ENCODE data around the gene ZFAND3. TPM values are rescaled to one million over a fixed set of nuclear protein-coding genes. Genes with fewer than 3 reads are reported as not detected.
"Not testable (repeated sequence)": the region's sequence is repeated elsewhere in the genome, so short reads cannot be mapped to it uniquely, and the experiment has no call there.

Gene ZFAND3
- total and polyA plus RNA-seq, 2 donors: 25.4 to 68.9 TPM

DNA sequence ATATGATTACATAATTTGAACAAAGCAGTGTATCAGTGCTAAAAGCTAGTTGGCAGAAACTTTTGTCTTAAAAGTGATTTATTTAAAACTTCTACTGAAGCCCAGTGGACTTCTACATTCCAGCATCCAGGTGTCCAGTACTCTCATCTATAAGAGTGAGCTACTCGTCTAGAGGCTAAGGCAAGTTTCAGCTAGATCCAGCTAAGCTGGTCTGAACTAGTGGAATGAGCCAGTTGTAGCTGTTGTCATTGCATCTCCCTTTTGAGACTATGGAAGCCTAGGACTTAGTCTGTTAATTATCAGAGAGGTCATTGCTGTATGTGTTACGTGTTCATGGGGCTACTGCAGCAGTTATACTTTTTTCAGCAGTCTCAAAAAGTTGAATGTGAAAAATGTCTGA lies 165.1 kb downstream of the ZFAND3 start:
- Histone ChIP-seq H3K36me3 (ENCODE audit: insufficient read depth) (no peaks in the 10 kb centered on the region), H3K27ac (ENCODE audit: low read depth) (no peak overlapping the region), H3K4me1 (ENCODE audit: insufficient read depth) (peaks cover 1% of the 10 kb centered on the region), H3K4me3 (ENCODE audit: low read depth, low read length) (no peak overlapping the region)
- WGBS: 97% methylated on average over 2 of the region's 2 CpGs
- no peak for DNase-seq (ENCODE audit: extremely low spot score)

DNA sequence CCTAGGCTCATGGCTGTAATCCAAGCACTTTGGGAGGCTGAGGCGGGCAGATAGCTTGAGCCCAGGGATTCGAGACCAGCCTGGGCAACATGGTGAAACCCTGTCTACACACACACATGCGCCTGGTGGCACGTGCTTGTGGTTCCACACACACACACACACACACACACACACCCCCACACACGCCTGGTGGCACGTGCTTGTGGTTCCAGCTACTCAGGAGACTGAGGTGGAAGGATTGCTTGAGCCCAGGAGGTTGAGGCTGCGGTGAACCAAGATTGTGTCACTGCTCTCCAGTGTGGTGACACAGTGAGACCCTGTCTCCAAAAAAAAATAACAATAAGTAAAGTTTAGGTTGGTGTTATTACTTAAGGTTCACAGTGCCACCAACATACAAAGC lies 165.8 kb downstream of the ZFAND3 start:
- no peak overlapping the region for H3K27ac ChIP-seq (ENCODE audit: low read depth)
- no peak overlapping the region for H3K4me3 ChIP-seq (ENCODE audit: low read depth, low read length)
- no peaks in the 10 kb centered on the region for H3K36me3 ChIP-seq (ENCODE audit: insufficient read depth)
- no peaks in the 10 kb centered on the region for H3K4me1 ChIP-seq (ENCODE audit: insufficient read depth)
- DNase-seq (ENCODE audit: extremely low spot score): no peak
- WGBS: 91% methylated on average over 7 of the region's 7 CpGs

- DNase-seq (ENCODE audit: extremely low spot score): no peak
- H3K4me1 ChIP-seq (ENCODE audit: insufficient read depth): no peaks in the 10 kb centered on the region
- H3K27ac ChIP-seq (ENCODE audit: low read depth): no peak overlapping the region
- H3K36me3 ChIP-seq (ENCODE audit: insufficient read depth): no peaks in the 10 kb centered on the region
- no peak overlapping the region for H3K4me3 ChIP-seq (ENCODE audit: low read depth, low read length)
- WGBS: 79% methylated on average over 1 of the region's 1 CpG
Measured at GRCh38 chr6:37987018-37987417, 167.5 kb downstream of the ZFAND3 start.

- H3K27ac ChIP-seq (ENCODE audit: low read depth): no peak overlapping the region
- H3K4me3 ChIP-seq (ENCODE audit: low read depth, low read length): no peak overlapping the region
- DNase-seq (ENCODE audit: extremely low spot score): no peak
- H3K36me3 ChIP-seq (ENCODE audit: insufficient read depth): no peaks in the 10 kb centered on the region
- H3K4me1 ChIP-seq (ENCODE audit: insufficient read depth): no peaks in the 10 kb centered on the region
- 89% methylated on average over 2 of the region's 2 CpGs for WGBS
Measured at GRCh38 chr6:37987559-37987958, 168.0 kb downstream of the ZFAND3 start.

DNA sequence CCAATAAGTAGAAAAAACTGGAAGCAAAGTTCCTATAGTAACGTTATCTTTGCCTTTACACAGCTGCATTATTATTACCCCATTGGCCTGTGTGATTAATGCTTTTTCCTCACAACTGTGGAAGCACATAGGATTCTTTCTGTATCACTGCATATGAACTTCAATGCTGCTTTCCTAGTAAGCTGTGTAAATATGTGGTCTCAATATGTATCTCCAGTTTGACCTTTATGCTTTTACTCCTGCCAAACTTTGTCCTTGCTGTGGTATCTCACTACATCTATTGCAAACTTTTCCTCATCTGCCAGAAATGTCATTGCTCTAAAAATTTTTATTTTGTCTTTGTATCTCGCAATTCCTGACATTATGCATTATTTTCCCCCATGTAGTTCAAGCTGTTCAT lies 168.6 kb downstream of the ZFAND3 start:
- no peak for DNase-seq (ENCODE audit: extremely low spot score)
- Histone ChIP-seq H3K4me1 (ENCODE audit: insufficient read depth) (no peaks in the 10 kb centered on the region), H3K36me3 (ENCODE audit: insufficient read depth) (no peaks in the 10 kb centered on the region), H3K4me3 (ENCODE audit: low read depth, low read length) (no peak overlapping the region), H3K27ac (ENCODE audit: low read depth) (no peak overlapping the region)
- 76% methylated on average over 2 of the region's 2 CpGs for WGBS

- no peaks in the 10 kb centered on the region for H3K4me1 ChIP-seq (ENCODE audit: insufficient read depth)
- WGBS: 71% methylated on average over 3 of the region's 3 CpGs
- no peak overlapping the region for H3K4me3 ChIP-seq (ENCODE audit: low read depth, low read length)
- no peaks in the 10 kb centered on the region for H3K36me3 ChIP-seq (ENCODE audit: insufficient read depth)
- DNase-seq (ENCODE audit: extremely low spot score): no peak
- H3K27ac ChIP-seq (ENCODE audit: low read depth): peak overlapping the region; percentile 10
Measured at GRCh38 chr6:37988696-37989095, 169.2 kb downstream of the ZFAND3 start.

DNA sequence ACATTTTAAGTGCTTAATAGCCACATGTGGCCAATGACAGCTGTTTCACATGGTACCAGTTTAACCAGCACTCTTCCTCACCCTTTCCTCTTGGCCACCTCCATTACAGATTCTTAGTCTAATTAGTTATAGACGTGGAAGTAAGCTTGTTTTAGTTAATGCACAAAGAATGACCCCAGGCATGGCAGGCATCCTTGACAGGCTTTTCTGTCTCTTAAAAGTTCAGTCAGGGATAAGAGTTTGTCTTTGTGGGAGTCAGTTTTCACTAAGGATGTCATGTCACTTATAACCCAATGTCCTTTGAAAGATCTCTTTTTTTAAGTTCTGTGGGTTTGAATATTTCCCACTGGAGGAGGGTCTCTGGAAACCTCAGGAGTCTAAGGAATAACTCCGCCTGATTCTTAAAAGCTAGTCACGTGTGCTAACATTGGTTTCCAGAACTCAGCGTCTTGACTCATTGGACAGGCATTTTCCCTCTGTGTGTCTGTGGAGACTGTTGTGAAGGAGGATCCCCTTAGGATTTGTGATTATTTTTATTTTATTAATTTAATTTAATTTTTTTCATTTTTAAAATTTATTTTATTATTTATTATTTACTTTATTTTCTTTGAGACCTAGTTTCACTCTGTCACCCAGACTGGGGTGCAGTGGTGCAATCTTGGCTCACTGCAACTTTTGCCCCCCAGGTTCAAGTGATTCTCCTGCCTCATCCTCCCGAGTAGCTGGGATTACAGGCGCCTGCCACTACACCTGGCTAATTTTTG lies 171.4 kb downstream of the ZFAND3 start:
- H3K4me3 ChIP-seq (ENCODE audit: low read depth, low read length): no peak overlapping the region
- 56% methylated on average over 6 of the region's 6 CpGs for WGBS
- H3K4me1 ChIP-seq (ENCODE audit: insufficient read depth): peaks cover 2% of the 10 kb centered on the region
- no peak for DNase-seq (ENCODE audit: extremely low spot score)
- H3K36me3 ChIP-seq (ENCODE audit: insufficient read depth): no peaks in the 10 kb centered on the region
- H3K27ac ChIP-seq (ENCODE audit: low read depth): no peak overlapping the region

DNA sequence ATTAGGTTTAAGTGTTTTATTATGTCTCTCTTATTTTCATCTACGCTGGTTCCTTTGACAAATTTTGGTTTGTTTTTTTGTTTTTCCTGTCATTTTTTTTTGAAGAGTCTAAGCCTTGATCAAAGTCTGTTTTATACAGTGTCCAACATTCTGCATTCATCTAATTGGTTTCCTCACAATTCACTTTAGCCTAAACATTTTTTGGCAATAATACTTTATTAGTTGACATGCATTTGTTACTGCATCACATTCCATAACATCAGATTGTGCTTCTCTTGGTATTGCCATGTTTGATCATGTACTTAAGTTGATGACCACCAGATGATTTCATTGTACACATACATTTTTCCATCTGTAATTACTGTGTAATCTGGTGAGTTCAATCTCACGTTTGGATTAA lies 173.2 kb downstream of the ZFAND3 start:
- Histone ChIP-seq H3K36me3 (ENCODE audit: insufficient read depth) (no peaks in the 10 kb centered on the region), H3K4me1 (ENCODE audit: insufficient read depth) (peaks cover 2% of the 10 kb centered on the region), H3K4me3 (ENCODE audit: low read depth, low read length) (no peak overlapping the region), H3K27ac (ENCODE audit: low read depth) (no peak overlapping the region)
- WGBS: 89% methylated on average over 2 of the region's 2 CpGs
- DNase-seq (ENCODE audit: extremely low spot score): no peak

GRCh38 chr6:37993194-37993593 lies 173.7 kb downstream of the ZFAND3 start:
- H3K4me1 ChIP-seq (ENCODE audit: insufficient read depth); H3K27ac ChIP-seq (ENCODE audit: low read depth); H3K4me3 ChIP-seq (ENCODE audit: low read depth, low read length); DNase-seq (ENCODE audit: extremely low spot score); H3K36me3 ChIP-seq (ENCODE audit: insufficient read depth): not testable (repeated sequence)
- WGBS: 99% methylated on average over 7 of the region's 7 CpGs

- H3K27ac ChIP-seq (ENCODE audit: low read depth): no peak overlapping the region
- H3K4me3 ChIP-seq (ENCODE audit: low read depth, low read length): no peak overlapping the region
- WGBS: 83% methylated on average over 5 of the region's 5 CpGs
- no peaks in the 10 kb centered on the region for H3K36me3 ChIP-seq (ENCODE audit: insufficient read depth)
- peaks cover 2% of the 10 kb centered on the region for H3K4me1 ChIP-seq (ENCODE audit: insufficient read depth)
- DNase-seq (ENCODE audit: extremely low spot score): no peak
Measured at GRCh38 chr6:37993596-37993995, 174.1 kb downstream of the ZFAND3 start.

- 68% methylated on average over 2 of the region's 2 CpGs for WGBS
- Histone ChIP-seq H3K4me3 (ENCODE audit: low read depth, low read length) (no peak overlapping the region), H3K4me1 (ENCODE audit: insufficient read depth) (peaks cover 2% of the 10 kb centered on the region), H3K36me3 (ENCODE audit: insufficient read depth) (no peaks in the 10 kb centered on the region), H3K27ac (ENCODE audit: low read depth) (no peak overlapping the region)
- DNase-seq (ENCODE audit: extremely low spot score): no peak
Measured at GRCh38 chr6:37994223-37994622, 174.7 kb downstream of the ZFAND3 start.

GRCh38 chr6:37998366-37998765 lies 178.8 kb downstream of the ZFAND3 start:
- H3K4me1 ChIP-seq (ENCODE audit: insufficient read depth): peaks cover 2% of the 10 kb centered on the region
- DNase-seq (ENCODE audit: extremely low spot score): no peak
- over 99% methylated on average over 2 of the region's 2 CpGs for WGBS

DNA sequence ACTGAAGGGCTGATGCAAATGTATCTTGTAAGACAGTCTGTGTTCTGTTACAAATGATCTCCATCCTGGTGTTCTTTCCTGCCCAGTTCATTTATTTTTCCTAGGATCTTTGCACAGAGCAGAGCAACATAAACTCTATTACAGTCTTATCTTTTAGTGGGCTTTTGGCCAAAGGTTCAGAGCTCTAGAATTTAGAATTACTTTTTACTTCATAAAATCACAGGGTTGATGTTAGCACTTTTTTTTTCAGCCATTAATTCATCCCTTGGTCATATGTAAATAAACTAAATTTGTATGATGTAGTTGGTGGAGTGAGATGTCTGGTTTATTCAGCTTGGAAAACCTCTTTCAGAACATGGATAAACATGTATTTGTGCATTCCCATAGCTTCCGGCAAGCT lies 181.9 kb downstream of the ZFAND3 start:
- H3K36me3 ChIP-seq (ENCODE audit: insufficient read depth): no peaks in the 10 kb centered on the region
- H3K27ac ChIP-seq (ENCODE audit: low read depth): no peak overlapping the region
- DNase-seq (ENCODE audit: extremely low spot score): no peak
- H3K4me3 ChIP-seq (ENCODE audit: low read depth, low read length): no peak overlapping the region
- no peaks in the 10 kb centered on the region for H3K4me1 ChIP-seq (ENCODE audit: insufficient read depth)
- WGBS: 48% methylated on average over 1 of the region's 1 CpG

More at GRCh38 chr6:37998366-37998765, 178.8 kb downstream of the ZFAND3 start:
- H3K4me3 ChIP-seq (ENCODE audit: low read depth, low read length): no peak overlapping the region
- no peak overlapping the region for H3K27ac ChIP-seq (ENCODE audit: low read depth)
- H3K36me3 ChIP-seq (ENCODE audit: insufficient read depth): no peaks in the 10 kb centered on the region

DNA sequence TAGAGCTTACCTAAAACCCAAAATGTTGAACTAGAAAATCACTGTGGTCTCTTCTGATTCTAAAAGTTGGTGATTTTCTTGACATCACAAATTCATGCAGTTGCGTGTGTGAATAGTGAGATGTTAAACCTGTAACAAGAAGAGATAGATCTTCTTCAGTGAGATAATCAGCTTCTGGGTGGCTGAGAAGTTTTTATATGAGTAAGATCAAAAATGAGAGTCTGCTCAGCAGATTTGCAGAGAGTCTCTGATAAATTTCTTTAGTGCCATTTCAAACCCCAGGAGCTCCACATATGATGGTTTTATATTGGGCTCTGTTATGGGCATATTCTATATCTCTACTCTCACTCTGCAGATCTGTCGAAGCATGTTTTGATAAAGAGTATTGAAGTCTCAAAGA lies 185.4 kb downstream of the ZFAND3 start:
- 98% methylated on average over 2 of the region's 2 CpGs for WGBS
- no peak overlapping the region for H3K27ac ChIP-seq (ENCODE audit: low read depth)
- no peaks in the 10 kb centered on the region for H3K36me3 ChIP-seq (ENCODE audit: insufficient read depth)
- H3K4me1 ChIP-seq (ENCODE audit: insufficient read depth): no peaks in the 10 kb centered on the region
- no peak for DNase-seq (ENCODE audit: extremely low spot score)
- no peak overlapping the region for H3K4me3 ChIP-seq (ENCODE audit: low read depth, low read length)

DNA sequence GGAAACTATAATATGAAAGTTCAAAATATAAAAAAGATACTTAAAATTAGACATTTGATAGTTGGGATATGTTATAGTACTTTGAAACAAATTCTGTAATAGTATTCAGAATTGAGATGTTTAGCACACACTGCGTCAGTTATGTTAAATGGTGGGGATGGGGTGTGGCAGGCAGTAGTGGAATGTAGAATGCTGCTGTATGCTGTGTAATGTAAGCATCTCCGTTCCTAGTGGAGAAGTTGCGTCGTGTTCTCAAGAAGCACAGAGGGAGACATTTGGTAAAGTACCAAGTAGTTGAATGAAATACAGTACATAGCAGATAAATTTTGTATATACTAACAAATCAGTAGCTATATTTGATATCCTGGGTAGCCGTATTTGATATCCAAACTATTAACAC lies 192.4 kb downstream of the ZFAND3 start:
- no peak overlapping the region for H3K27ac ChIP-seq (ENCODE audit: low read depth)
- DNase-seq (ENCODE audit: extremely low spot score): no peak
- WGBS: 85% methylated on average over 5 of the region's 5 CpGs

More for the DNA sequence above, 192.4 kb downstream of the ZFAND3 start:
- Histone ChIP-seq H3K4me3 (ENCODE audit: low read depth, low read length) (no peak overlapping the region), H3K4me1 (ENCODE audit: insufficient read depth) (no peaks in the 10 kb centered on the region), H3K36me3 (ENCODE audit: insufficient read depth) (no peaks in the 10 kb centered on the region)
